GM12891 (cell line): ENCODE results near the gene TIMP1.
A peak's percentile ranks its signal among the peaks of the same experiment; 100 is the strongest.

Experiments
- DNase-seq: peaks from one replicate; pipeline ENCODE4 v3.0.0; 2011; ENCODE audit warnings: low spot score; ENCODE audit not compliant: insufficient read length
- FAIRE-seq: peaks from 2 replicates; lab custom pipeline; 2011; peaks lifted over from hg19 to GRCh38; lab: Jason Lieb, UNC
- PAX5 ChIP-seq: IDR thresholded peaks from 2 replicates; pipeline ENCODE4 v1.6.1; 2011; ENCODE audit warnings: low read length, moderate library complexity, mild to moderate bottlenecking; ENCODE audit not compliant: insufficient read depth, severe bottlenecking
- POLR2A ChIP-seq: IDR thresholded peaks from 2 replicates; pipeline ENCODE4 v1.6.1; 2011; ENCODE audit warnings: low read depth, low read length, control low read depth
- POLR2AphosphoS5 ChIP-seq: IDR thresholded peaks from 2 replicates; pipeline ENCODE4 v1.6.1; 2011; ENCODE audit warnings: low read depth, low read length, control low read depth
- POU2F2 ChIP-seq: IDR thresholded peaks from 2 replicates; pipeline ENCODE4 v1.6.1; 2011; ENCODE audit warnings: low read depth, mild to moderate bottlenecking, control low read depth, low read length, moderate library complexity
- SPI1 ChIP-seq: IDR thresholded peaks from 2 replicates; pipeline ENCODE4 v1.6.1; 2011; ENCODE audit warnings: low read depth, low read length, control low read depth
- TAF1 ChIP-seq: IDR thresholded peaks from 2 replicates; pipeline ENCODE4 v1.6.1; 2011; ENCODE audit warnings: low read depth, low read length, control low read depth

The TIMP1 gene

GRCh38 chrX:47573341-47574075 is 8.7 kb upstream of the TIMP1 start:
- FAIRE-seq (no peak), DNase-seq (no peak)
- TF ChIP-seq SPI1 (no peak), POLR2AphosphoS5 (no peak), TAF1 (no peak), POLR2A (no peak), POU2F2 (no peak), PAX5 (no peak)

GRCh38 chrX:47574076-47574546 is 8.1 kb upstream of the TIMP1 start:
- FAIRE-seq (no peak), DNase-seq (no peak)
- TF ChIP-seq POU2F2 (no peak), POLR2A (no peak), PAX5 (no peak), POLR2AphosphoS5 (no peak), SPI1 (no peak), TAF1 (no peak)

- no peak for TF ChIP-seq PAX5
- no peak for TF ChIP-seq POU2F2
- no peak for DNase-seq
- FAIRE-seq: peak; percentile 62
Measured at GRCh38 chrX:47574547-47575301, 7.5 kb upstream of the TIMP1 start.

- peak; percentile 13 for FAIRE-seq
- DNase-seq: no peak
- TF ChIP-seq POLR2A (no peak), PAX5 (no peak), TAF1 (no peak), POU2F2 (no peak), SPI1 (no peak), POLR2AphosphoS5 (no peak)
Measured at GRCh38 chrX:47576021-47576898, 6.0 kb upstream of the TIMP1 start.

- no peak for DNase-seq
- TF ChIP-seq POU2F2 (no peak), SPI1 (no peak), TAF1 (no peak)
- no peak for FAIRE-seq
Measured at GRCh38 chrX:47577424-47577823, 4.8 kb upstream of the TIMP1 start.

GRCh38 chrX:47577901-47578300 is 4.3 kb upstream of the TIMP1 start:
- FAIRE-seq (peak; percentile 16), DNase-seq (no peak)
- TF ChIP-seq POLR2A (no peak), SPI1 (no peak), POLR2AphosphoS5 (no peak), PAX5 (no peak), TAF1 (no peak), POU2F2 (no peak)

GRCh38 chrX:47578692-47579091 is 3.5 kb upstream of the TIMP1 start:
- TF ChIP-seq POLR2A (no peak), SPI1 (no peak), POLR2AphosphoS5 (no peak), TAF1 (no peak), POU2F2 (no peak), PAX5 (no peak)
- FAIRE-seq (no peak), DNase-seq (no peak)

GRCh38 chrX:47579537-47579936 is 2.7 kb upstream of the TIMP1 start:
- TF ChIP-seq SPI1: peak; percentile 44
- TF ChIP-seq POLR2A: no peak
- FAIRE-seq (peak; percentile 80), DNase-seq (no peak)

- FAIRE-seq: peak; percentile 33
Measured at GRCh38 chrX:47583240-47583861, 1.1 kb downstream of the TIMP1 start.

More at GRCh38 chrX:47583240-47583861, 1.1 kb downstream of the TIMP1 start:
- no peak for DNase-seq
- TF ChIP-seq POLR2AphosphoS5 (no peak), POU2F2 (no peak), TAF1 (no peak), POLR2A (no peak), PAX5 (no peak), SPI1 (no peak)
